HL-60 (cell line): ENCODE results near the gene TTC13.

ENCODE experiments used
- POLR2AphosphoS5 ChIP-seq: IDR thresholded peaks from 2 replicates; pipeline ENCODE4 v1.6.1; 2012; ENCODE audit warnings: low read depth
- TF ChIP-seq, protein P1 (sequence below): IDR thresholded peaks from 2 replicates; pipeline ENCODE4 v1.6.1; 2012; ENCODE audit warnings: low read depth; ENCODE audit not compliant: insufficient replicate concordance
- TF ChIP-seq, protein P2 (sequence below): IDR thresholded peaks from one replicate; pipeline ENCODE4 v1.5.1; 2011; ENCODE audit warnings: low read length, control low read depth, inconsistent platforms; ENCODE audit not compliant: insufficient read depth

DNA sequence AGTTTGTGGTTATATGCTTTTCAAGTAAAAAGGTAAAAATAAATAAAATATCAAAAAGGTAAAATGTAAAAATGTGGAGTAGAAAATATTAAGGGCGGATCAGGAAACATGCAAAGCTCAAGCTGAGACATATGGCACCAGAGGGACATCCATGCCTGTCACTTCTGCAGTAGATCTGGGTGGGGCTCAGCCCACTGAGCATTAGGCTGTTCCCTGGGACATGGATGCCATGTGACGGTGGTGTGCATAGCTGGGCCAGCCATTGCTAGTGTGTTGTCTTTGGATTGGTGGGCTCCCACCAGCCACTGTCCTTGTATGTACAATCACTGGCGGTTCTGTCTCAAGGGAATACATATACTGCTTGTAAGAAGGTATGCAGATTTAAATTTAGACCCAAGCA is 3.0 kb downstream of the TTC13 start:
- TF ChIP-seq, protein P1, sequence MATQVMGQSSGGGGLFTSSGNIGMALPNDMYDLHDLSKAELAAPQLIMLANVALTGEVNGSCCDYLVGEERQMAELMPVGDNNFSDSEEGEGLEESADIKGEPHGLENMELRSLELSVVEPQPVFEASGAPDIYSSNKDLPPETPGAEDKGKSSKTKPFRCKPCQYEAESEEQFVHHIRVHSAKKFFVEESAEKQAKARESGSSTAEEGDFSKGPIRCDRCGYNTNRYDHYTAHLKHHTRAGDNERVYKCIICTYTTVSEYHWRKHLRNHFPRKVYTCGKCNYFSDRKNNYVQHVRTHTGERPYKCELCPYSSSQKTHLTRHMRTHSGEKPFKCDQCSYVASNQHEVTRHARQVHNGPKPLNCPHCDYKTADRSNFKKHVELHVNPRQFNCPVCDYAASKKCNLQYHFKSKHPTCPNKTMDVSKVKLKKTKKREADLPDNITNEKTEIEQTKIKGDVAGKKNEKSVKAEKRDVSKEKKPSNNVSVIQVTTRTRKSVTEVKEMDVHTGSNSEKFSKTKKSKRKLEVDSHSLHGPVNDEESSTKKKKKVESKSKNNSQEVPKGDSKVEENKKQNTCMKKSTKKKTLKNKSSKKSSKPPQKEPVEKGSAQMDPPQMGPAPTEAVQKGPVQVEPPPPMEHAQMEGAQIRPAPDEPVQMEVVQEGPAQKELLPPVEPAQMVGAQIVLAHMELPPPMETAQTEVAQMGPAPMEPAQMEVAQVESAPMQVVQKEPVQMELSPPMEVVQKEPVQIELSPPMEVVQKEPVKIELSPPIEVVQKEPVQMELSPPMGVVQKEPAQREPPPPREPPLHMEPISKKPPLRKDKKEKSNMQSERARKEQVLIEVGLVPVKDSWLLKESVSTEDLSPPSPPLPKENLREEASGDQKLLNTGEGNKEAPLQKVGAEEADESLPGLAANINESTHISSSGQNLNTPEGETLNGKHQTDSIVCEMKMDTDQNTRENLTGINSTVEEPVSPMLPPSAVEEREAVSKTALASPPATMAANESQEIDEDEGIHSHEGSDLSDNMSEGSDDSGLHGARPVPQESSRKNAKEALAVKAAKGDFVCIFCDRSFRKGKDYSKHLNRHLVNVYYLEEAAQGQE, result no peak
- TF ChIP-seq, protein P2, sequence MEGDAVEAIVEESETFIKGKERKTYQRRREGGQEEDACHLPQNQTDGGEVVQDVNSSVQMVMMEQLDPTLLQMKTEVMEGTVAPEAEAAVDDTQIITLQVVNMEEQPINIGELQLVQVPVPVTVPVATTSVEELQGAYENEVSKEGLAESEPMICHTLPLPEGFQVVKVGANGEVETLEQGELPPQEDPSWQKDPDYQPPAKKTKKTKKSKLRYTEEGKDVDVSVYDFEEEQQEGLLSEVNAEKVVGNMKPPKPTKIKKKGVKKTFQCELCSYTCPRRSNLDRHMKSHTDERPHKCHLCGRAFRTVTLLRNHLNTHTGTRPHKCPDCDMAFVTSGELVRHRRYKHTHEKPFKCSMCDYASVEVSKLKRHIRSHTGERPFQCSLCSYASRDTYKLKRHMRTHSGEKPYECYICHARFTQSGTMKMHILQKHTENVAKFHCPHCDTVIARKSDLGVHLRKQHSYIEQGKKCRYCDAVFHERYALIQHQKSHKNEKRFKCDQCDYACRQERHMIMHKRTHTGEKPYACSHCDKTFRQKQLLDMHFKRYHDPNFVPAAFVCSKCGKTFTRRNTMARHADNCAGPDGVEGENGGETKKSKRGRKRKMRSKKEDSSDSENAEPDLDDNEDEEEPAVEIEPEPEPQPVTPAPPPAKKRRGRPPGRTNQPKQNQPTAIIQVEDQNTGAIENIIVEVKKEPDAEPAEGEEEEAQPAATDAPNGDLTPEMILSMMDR, result no peak
- no peak for TF ChIP-seq POLR2AphosphoS5
